Measurements from ENCODE around the gene GLIS2.

The GLIS2 gene

GRCh38 chr16:4271176-4272113, 44.4 kb upstream of the GLIS2 start (continued):
- TF ChIP-seq ZBTB26 (tag by site-specific recombination; optimal IDR thresholded peaks at IDR 0.05) (peak; percentile 93), SP3 (tag by site-specific recombination; IDR thresholded peaks at IDR 0.05) (peak; percentile 92), ZNF426 (tag by site-specific recombination; IDR thresholded peaks at IDR 0.05) (no peak), TSHZ1 (tag by site-specific recombination; IDR thresholded peaks at IDR 0.05; ENCODE audit: borderline replicate concordance) (no peak; the same call in 1 of the 2 replicates), ZSCAN30 (tag by site-specific recombination; IDR thresholded peaks at IDR 0.05) (peak; percentile 47; the same call in 1 of the 2 replicates), ZNF114 (tag by site-specific recombination; IDR thresholded peaks at IDR 0.05) (no peak), ZNF133 (tag by site-specific recombination; IDR thresholded peaks at IDR 0.05) (no peak), PRDM2 (tag by site-specific recombination; IDR thresholded peaks at IDR 0.05; ENCODE audit: borderline replicate concordance) (no peak), RBAK (tag by site-specific recombination; IDR thresholded peaks at IDR 0.05) (no peak), SCRT1 (tag by site-specific recombination; IDR thresholded peaks at IDR 0.05; ENCODE audit: borderline replicate concordance) (peak; percentile 93), ZNF157 (tag by site-specific recombination; IDR thresholded peaks at IDR 0.05) (no peak), ZNF26 (tag by site-specific recombination; IDR thresholded peaks at IDR 0.05) (no peak), ZNF670 (tag by site-specific recombination; IDR thresholded peaks at IDR 0.05; ENCODE audit: low read depth) (no peak), ATF2 (tag by site-specific recombination; IDR thresholded peaks at IDR 0.05; ENCODE audit: low read depth) (no peak), ZNF433 (tag by site-specific recombination; IDR thresholded peaks at IDR 0.05; ENCODE audit: low read depth) (no peak), ZBTB49 (tag by site-specific recombination; IDR thresholded peaks at IDR 0.05; ENCODE audit: low read depth) (no peak), ZNF169 (tag by site-specific recombination; IDR thresholded peaks at IDR 0.05) (no peak), ZNF19 (tag by site-specific recombination; IDR thresholded peaks at IDR 0.05; ENCODE audit: low read depth) (no peak), ZSCAN5A (tag by site-specific recombination; IDR thresholded peaks at IDR 0.05) (peak; percentile 96; the same call in 1 of the 2 replicates)
